ENCODE measurements around the gene ASB6. TPM values are rescaled to one million over a fixed set of nuclear protein-coding genes. Genes with fewer than 3 reads are reported as not detected.

Gene ASB6
- polyA plus RNA-seq, 1 experiment: 23.2 TPM

DNA sequence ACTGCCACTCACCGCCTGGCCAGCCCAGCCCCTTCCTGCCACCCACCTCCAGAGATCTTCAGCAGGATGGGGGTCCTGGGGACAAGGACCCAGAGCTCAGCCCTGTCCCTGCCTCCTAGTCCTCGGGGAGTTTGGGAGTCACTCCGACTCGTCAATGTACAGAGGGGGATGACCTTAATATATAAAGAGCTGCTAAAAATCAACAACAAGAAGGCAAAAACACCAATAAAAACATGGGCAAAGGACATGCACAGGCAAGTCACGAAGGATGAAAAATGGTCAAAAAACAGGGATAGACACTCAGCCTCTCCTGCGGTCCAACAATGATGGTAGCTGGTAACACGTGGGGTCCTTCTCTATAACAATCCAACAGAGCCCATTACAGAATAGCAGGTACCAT is 4.7 kb upstream of the ASB6 start:
- H3K4me3 ChIP-seq (ENCODE audit: low read depth, low read length): no peak overlapping the region
- DNase-seq (ENCODE audit: low read depth): no peak
- TF ChIP-seq, protein P1, sequence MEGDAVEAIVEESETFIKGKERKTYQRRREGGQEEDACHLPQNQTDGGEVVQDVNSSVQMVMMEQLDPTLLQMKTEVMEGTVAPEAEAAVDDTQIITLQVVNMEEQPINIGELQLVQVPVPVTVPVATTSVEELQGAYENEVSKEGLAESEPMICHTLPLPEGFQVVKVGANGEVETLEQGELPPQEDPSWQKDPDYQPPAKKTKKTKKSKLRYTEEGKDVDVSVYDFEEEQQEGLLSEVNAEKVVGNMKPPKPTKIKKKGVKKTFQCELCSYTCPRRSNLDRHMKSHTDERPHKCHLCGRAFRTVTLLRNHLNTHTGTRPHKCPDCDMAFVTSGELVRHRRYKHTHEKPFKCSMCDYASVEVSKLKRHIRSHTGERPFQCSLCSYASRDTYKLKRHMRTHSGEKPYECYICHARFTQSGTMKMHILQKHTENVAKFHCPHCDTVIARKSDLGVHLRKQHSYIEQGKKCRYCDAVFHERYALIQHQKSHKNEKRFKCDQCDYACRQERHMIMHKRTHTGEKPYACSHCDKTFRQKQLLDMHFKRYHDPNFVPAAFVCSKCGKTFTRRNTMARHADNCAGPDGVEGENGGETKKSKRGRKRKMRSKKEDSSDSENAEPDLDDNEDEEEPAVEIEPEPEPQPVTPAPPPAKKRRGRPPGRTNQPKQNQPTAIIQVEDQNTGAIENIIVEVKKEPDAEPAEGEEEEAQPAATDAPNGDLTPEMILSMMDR (IDR thresholded peaks at IDR 0.05; ENCODE audit: insufficient read depth, low read depth, low read length): no peak
- POLR2A ChIA-PET: no interaction called here
- H3K36me3 ChIP-seq (ENCODE audit: control insufficient read depth, insufficient read depth, low read length): no peaks in the 10 kb centered on the region
- CTCF ChIA-PET: interaction anchor here (0.6 to 1.6 kb wide), 5 partner anchors 11 to 137 kb away, joined by 3 to 5 read pairs (median 4); no protein-coding TSS in a partner anchor
- no peaks in the 10 kb centered on the region for H3K27me3 ChIP-seq (ENCODE audit: control insufficient read depth, insufficient read depth, low read length)

DNA sequence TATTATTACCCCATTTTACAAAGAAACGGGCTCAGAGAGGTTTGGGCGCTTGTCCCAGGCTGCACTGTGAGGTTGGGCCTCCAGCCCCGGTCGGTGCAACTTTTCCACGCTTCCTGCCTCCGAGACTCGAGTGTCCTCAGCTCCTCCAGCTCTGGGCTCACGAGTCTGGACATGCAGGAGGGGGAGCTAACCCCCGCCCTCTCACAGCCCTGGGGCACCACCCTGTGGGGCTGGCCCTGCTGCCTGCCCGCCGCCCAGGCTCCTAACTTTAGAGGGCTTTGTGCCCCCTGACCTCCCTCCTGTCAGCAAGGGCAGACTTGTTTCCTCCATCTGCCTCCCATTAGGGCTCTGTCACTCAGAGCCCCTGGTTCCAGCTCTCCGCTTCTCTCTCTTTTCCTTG is 4.3 kb upstream of the ASB6 start:
- TF ChIP-seq, protein P1 (IDR thresholded peaks at IDR 0.05; ENCODE audit: insufficient read depth, low read depth, low read length): no peak
- no peaks in the 10 kb centered on the region for H3K36me3 ChIP-seq (ENCODE audit: control insufficient read depth, insufficient read depth, low read length)
- ChIA-PET CTCF (interaction anchor here (1.2 to 1.6 kb wide), 4 partner anchors 11 to 137 kb away, joined by 3 to 5 read pairs (median 4); no protein-coding TSS in a partner anchor), POLR2A (no interaction called here)
- H3K27me3 ChIP-seq (ENCODE audit: control insufficient read depth, insufficient read depth, low read length): no peaks in the 10 kb centered on the region
- no peak for DNase-seq (ENCODE audit: low read depth)
- no peak overlapping the region for H3K4me3 ChIP-seq (ENCODE audit: low read depth, low read length)

DNA sequence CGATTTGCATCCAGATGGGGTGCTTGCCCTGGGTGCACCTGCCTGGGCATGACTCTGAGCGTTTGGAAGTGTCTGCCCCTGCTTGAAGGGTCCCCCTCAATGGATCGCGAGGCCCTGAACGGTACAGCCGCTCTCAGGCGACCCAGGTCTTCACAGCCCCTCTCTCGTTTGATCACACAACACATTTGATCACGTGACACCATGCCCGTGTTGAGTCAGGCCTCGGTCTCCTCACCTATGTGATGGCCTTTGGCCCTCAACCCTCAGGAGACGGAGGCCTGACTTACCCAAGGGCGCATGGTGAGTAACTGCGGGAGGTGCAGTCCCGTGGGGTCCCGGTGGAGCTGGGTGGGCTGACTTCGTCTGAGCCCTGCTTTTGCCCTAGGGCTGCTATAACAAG is 3.0 kb upstream of the ASB6 start:
- POLR2A ChIA-PET: no interaction called here

DNA sequence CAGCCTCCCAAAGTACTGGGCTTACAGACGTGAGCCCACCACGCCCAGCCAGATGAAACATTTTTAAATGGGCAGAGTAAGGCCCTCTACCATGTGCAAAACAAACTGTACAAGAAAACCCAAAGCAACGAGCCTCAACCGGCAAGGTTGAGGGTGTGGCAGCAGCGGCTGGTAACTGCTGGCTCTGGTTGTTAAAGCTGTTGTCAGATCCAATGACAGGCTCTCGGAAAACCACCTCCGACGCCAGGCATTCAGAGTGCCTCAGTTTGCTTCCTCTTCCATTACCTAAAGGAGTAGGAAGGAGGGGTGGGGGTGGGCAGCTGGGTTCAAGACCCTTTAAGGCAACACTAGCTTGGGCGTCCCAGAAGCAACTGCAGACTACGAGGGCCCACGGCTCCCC is 2.4 kb upstream of the ASB6 start:
- ChIA-PET CTCF (interaction anchor here (0.8 to 6.2 kb wide), 8 partner anchors 12 to 146 kb away, joined by 3 to 79 read pairs (median 13); no protein-coding TSS in a partner anchor), POLR2A (no interaction called here)
- Histone ChIP-seq H3K27me3 (ENCODE audit: control insufficient read depth, insufficient read depth, low read length) (no peaks in the 10 kb centered on the region), H3K4me3 (ENCODE audit: low read depth, low read length) (no peak overlapping the region), H3K36me3 (ENCODE audit: control insufficient read depth, insufficient read depth, low read length) (peaks cover 5% of the 10 kb centered on the region)
- DNase-seq (ENCODE audit: low read depth): no peak
- TF ChIP-seq, protein P1 (IDR thresholded peaks at IDR 0.05; ENCODE audit: insufficient read depth, low read depth, low read length): no peak

More for the DNA sequence above, 3.0 kb upstream of the ASB6 start:
- TF ChIP-seq, protein P1 (IDR thresholded peaks at IDR 0.05; ENCODE audit: insufficient read depth, low read depth, low read length): no peak
- CTCF ChIA-PET: interaction anchor here (1.5 to 5.6 kb wide), 3 partner anchors 93 to 145 kb away, joined by 4 to 59 read pairs (median 23); no protein-coding TSS in a partner anchor
- Histone ChIP-seq H3K27me3 (ENCODE audit: control insufficient read depth, insufficient read depth, low read length) (no peaks in the 10 kb centered on the region), H3K4me3 (ENCODE audit: low read depth, low read length) (no peak overlapping the region), H3K36me3 (ENCODE audit: control insufficient read depth, insufficient read depth, low read length) (0 out of 2 replicates have a peak, but pooled peaks cover under 1% of the 10 kb centered on the region)
- no peak for DNase-seq (ENCODE audit: low read depth)

DNA sequence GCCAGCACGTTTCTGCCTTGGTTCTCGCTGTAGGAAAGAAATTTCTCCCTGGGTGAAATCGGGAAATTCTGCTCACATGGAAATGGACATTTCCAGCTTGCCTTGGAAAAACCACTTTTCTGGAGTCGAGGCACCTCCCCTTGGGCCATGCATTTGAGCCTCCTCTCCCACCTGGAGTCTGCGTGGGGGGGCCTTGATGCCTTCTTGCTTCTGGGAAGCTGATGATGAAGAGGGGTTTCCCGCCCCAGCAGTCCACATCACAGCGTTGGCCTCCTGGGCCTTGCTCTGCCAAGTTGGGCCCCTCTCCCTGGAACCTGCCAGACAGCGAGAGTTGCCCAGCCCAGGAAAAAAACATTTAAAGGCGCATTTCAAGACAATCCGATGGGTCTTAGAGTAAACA is 1.8 kb upstream of the ASB6 start:
- TF ChIP-seq, protein P1 (IDR thresholded peaks at IDR 0.05; ENCODE audit: insufficient read depth, low read depth, low read length): no peak
- POLR2A ChIA-PET: no interaction called here

More for the DNA sequence above, 1.8 kb upstream of the ASB6 start:
- no peaks in the 10 kb centered on the region for H3K27me3 ChIP-seq (ENCODE audit: control insufficient read depth, insufficient read depth, low read length)
- CTCF ChIA-PET: interaction anchor here (0.8 to 6.2 kb wide), 11 partner anchors 13 to 146 kb away, joined by 3 to 79 read pairs (median 4); no protein-coding TSS in a partner anchor
- H3K36me3 ChIP-seq (ENCODE audit: control insufficient read depth, insufficient read depth, low read length): peaks cover 11% of the 10 kb centered on the region
- DNase-seq (ENCODE audit: low read depth): no peak
- no peak overlapping the region for H3K4me3 ChIP-seq (ENCODE audit: low read depth, low read length)
